Activated CD8-positive, alpha-beta T cell treated with anti-CD3 and anti-CD28 coated beads for 36 hours (primary cell): ENCODE results near the gene SLC10A6. TPM values are rescaled to one million over a fixed set of nuclear protein-coding genes. Genes with fewer than 3 reads are reported as not detected.

ENCODE experiments used
- ATAC-seq: fragments of 200-7000 bp; cut with Tn5 transposase; one replicate; pipeline ENCODE4 v1.10.0; 2021; ENCODE audit warnings: mild to moderate bottlenecking, moderate library complexity
- CTCF ChIA-PET: fragments of 350-600 bp; sonication (Branson Sonifier 250); formaldehyde crosslinking; loops from one replicate; lab custom pipeline; 2021; ENCODE audit warnings: antibody characterized with exemption; lab: Charles Lee
- POLR2A ChIA-PET: fragments of 350-600 bp; sonication (Branson Sonifier 250); formaldehyde crosslinking; loops from one replicate; lab custom pipeline; 2021; ENCODE audit warnings: antibody characterized with exemption; lab: Charles Lee
- DNase-seq: peaks from one replicate; pipeline ENCODE4 v3.0.0-alpha.2; 2020
- H3K27ac Mint-ChIP-seq: one replicate; pipeline ENCODE4 v1.8.0; 2021; ENCODE audit warnings: mild to moderate bottlenecking, mixed read lengths
- H3K27me3 Mint-ChIP-seq: one replicate; pipeline ENCODE4 v1.8.0; 2021; ENCODE audit warnings: mixed read lengths
- H3K36me3 Mint-ChIP-seq: one replicate; pipeline ENCODE4 v1.8.0; 2021; ENCODE audit warnings: low read depth, mixed read lengths
- H3K4me1 Mint-ChIP-seq: one replicate; pipeline ENCODE4 v1.8.0; 2021; ENCODE audit warnings: low read depth, mixed read lengths
- H3K4me3 Mint-ChIP-seq: one replicate; pipeline ENCODE4 v1.8.0; 2021; ENCODE audit warnings: mild to moderate bottlenecking, moderate library complexity, mixed read lengths
- H3K9me3 Mint-ChIP-seq: one replicate; pipeline ENCODE4 v1.8.0; 2021; ENCODE audit warnings: mixed read lengths
- CTCF ChIP-seq: fragments of 200-600 bp; IDR thresholded peaks from one replicate; pipeline ENCODE4 v1.8.0; 2022; ENCODE audit warnings: antibody characterized with exemption, mild to moderate bottlenecking
- intact Hi-C: fragments of 100-400 bp; cut with micrococcal nuclease; formaldehyde crosslinking; loops from one replicate; pipeline ENCODE4 v1.10.0; 2022
- total RNA-seq, 2 experiments: library from RNA; stranded (reverse); gene quantifications; one replicate each; pipeline ENCODE4 v1.2.3, GENCODE V29; 2021

Gene SLC10A6
- total RNA-seq, 2 experiments from 2014 or later, result not detected

- no peak for TF ChIP-seq CTCF
- Mint-ChIP-seq H3K4me3 (no peak overlapping the region), H3K36me3 (no peaks in the 10 kb centered on the region), H3K27me3 (no peaks in the 10 kb centered on the region), H3K27ac (no peak overlapping the region), H3K4me1 (no peaks in the 10 kb centered on the region), H3K9me3 (peaks cover 4% of the 10 kb centered on the region)
- DNase-seq (no peak), ATAC-seq (no peak)
- CTCF ChIA-PET, result no interaction called here
- POLR2A ChIA-PET, result no interaction called here
- intact Hi-C loops, result no loop called here
These were observed 38.3 kb downstream of the SLC10A6 start for GRCh38 chr4:86810847-86811246.

GRCh38 chr4:86809809-86810208 is 39.4 kb downstream of the SLC10A6 start:
- no peak overlapping the region for H3K27ac Mint-ChIP-seq
- H3K4me1 Mint-ChIP-seq, result no peaks in the 10 kb centered on the region
- CTCF ChIA-PET, result no interaction called here
- intact Hi-C loops, result no loop called here
- no peaks in the 10 kb centered on the region for H3K36me3 Mint-ChIP-seq
- no peak overlapping the region for H3K4me3 Mint-ChIP-seq
- no peak for TF ChIP-seq CTCF
- POLR2A ChIA-PET, result no interaction called here
- no peaks in the 10 kb centered on the region for H3K9me3 Mint-ChIP-seq
- H3K27me3 Mint-ChIP-seq, result no peaks in the 10 kb centered on the region
- ATAC-seq (no peak), DNase-seq (no peak)

GRCh38 chr4:86791126-86791525 is 58.1 kb downstream of the SLC10A6 start:
- no peak overlapping the region for H3K27ac Mint-ChIP-seq
- no peak for TF ChIP-seq CTCF
- intact Hi-C loops, result no loop called here
- peaks cover 2% of the 10 kb centered on the region for H3K27me3 Mint-ChIP-seq
- ATAC-seq, result no peak
- H3K4me1 Mint-ChIP-seq, result no peaks in the 10 kb centered on the region
- no peak for DNase-seq
- no peak overlapping the region for H3K4me3 Mint-ChIP-seq
- H3K9me3 Mint-ChIP-seq, result peaks cover 1% of the 10 kb centered on the region
- POLR2A ChIA-PET, result no interaction called here
- no peaks in the 10 kb centered on the region for H3K36me3 Mint-ChIP-seq
- CTCF ChIA-PET, result no interaction called here

- peaks cover 2% of the 10 kb centered on the region for H3K27me3 Mint-ChIP-seq
- DNase-seq (no peak), ATAC-seq (no peak)
- intact Hi-C loops, result no loop called here
- no peaks in the 10 kb centered on the region for H3K9me3 Mint-ChIP-seq
- H3K4me3 Mint-ChIP-seq, result no peak overlapping the region
- H3K27ac Mint-ChIP-seq, result no peak overlapping the region
- ChIA-PET CTCF (interaction anchor here (1.4 kb wide), 2 partner anchors 10 to 11 kb away, joined by 3 read pairs; no protein-coding TSS in a partner anchor), POLR2A (no interaction called here)
- H3K4me1 Mint-ChIP-seq, result no peaks in the 10 kb centered on the region
- TF ChIP-seq CTCF, result no peak
- no peaks in the 10 kb centered on the region for H3K36me3 Mint-ChIP-seq
These were observed 60.4 kb downstream of the SLC10A6 start for GRCh38 chr4:86788826-86789225.

GRCh38 chr4:86778175-86778574 is 71.0 kb downstream of the SLC10A6 start:
- H3K36me3 Mint-ChIP-seq, result no peaks in the 10 kb centered on the region
- H3K4me1 Mint-ChIP-seq, result no peaks in the 10 kb centered on the region
- ChIA-PET CTCF (interaction anchor here (0.9 kb wide), 1 partner anchor 11 kb away, joined by 3 read pairs; no protein-coding TSS in a partner anchor), POLR2A (no interaction called here)
- ATAC-seq (no peak), DNase-seq (no peak)
- no peaks in the 10 kb centered on the region for H3K9me3 Mint-ChIP-seq
- peaks cover 2% of the 10 kb centered on the region for H3K27me3 Mint-ChIP-seq
- H3K4me3 Mint-ChIP-seq, result no peak overlapping the region
- intact Hi-C loops, result no loop called here
- H3K27ac Mint-ChIP-seq, result no peak overlapping the region
- no peak for TF ChIP-seq CTCF
